CD4-positive, alpha-beta T cell treated with Interleukin-17A for 4 hours (primary cell): ENCODE results near the gene KRTAP10-12.

Experiments used
- DNase-seq: peaks from one replicate; pipeline ENCODE4 v3.0.0-alpha.2; 2020; ENCODE audit warnings: mixed read lengths

The KRTAP10-12 gene

DNA sequence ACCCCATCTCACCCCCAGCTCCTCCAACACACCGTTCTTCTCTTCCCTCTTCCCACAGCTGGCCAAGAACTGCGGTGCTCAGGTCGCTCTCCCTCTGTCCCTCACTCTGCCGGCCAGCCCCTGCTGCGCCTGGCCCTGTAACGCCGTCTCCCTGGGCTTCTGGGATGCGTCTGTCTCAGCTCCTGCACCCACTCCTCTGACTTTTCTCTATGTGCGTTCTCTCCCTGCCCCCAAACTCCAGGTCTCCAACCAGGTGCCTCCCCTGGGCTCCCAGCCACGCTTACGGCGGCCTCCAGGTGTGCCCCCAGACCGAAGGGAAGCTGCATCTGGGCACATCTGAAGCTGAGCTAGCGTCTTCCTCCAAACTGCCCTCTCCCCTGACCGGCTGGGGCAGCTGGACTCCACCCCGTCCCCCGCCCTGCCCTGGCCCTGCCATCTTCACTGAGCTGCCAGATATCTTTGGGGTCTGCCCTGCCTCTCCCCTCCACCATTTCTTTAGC lies 2.6 kb downstream of the KRTAP10-12 start:
- DNase-seq: no peak

DNA sequence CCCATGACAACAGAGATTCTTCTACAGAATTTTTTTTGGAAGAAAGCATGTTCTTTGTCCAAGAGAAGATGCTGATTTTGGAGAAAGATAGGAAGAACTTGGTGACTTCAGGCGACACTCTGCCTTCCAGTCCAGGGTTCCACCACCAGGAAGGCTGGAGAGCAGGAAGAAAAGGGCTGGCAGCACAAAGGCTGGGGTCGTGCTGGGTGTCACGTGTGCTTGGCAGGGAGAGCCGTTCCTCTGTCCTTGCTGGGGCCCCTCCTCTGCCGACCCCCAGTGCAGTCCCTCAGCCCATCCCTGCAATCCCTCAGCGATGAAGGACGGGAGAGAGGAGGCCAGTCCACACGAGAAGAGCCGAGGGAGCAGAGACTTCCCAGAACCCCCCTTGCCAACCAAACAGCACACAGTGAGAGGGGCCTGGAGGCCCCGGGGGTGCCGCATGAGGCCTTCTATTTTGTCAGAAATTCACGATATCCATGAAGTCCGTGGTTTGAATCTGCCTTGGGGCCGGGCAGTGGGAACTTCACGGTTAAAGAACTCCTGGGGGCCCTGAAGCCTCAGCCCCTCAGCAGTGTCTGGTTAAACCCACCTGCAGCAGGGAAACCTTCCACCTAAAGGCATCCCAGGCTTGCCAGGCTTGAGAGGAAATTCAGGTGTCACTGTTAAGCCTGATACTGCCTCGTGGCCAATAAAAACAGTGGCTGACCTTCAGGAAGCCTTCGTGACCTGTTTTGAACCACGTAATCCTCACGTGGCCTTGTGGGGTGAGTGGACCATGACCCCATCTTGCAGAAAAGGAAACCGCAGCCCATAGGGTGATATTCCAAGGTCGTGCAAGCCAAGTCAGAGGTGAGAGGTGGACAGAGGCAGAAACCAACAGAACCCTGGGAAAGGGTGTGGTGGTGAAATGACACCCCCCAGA lies 3.4 kb downstream of the KRTAP10-12 start:
- DNase-seq: no peak

DNA sequence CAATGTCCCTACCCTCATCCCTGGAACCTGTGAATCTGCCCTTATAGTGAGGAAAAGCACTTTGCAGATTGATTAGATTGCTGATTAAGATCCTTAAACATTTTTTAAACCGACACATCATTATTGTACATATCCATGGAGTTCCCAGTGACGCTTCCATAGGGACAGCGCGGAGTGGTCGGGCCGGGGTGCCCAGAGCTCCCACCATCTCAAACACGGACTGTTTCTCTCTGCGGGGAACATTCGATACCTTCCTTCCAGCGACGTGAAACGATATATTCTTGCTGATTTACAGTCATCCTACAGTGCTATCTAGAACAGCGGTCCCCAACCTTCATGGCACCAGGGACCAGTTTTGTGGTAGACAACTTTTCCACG lies 4.0 kb downstream of the KRTAP10-12 start:
- no peak for DNase-seq

DNA sequence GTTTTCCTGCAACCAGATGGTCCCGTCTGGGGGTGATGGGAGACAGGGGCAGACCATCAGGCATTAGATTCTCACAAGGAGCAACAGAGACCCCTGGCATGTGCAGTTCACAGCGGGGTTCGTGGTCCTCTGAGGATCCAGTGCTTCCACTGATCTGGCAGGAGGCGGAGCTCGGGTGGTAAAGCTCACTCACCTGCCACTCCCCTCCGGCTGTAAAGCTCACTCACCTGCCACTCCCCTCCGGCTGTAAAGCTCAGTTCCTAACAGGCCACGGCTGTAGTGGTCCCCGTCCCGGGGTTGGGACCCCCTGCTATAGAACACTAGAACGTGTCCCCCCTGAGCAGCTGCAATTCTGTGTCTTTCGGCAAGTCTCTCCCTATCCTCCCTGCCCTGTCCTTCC lies 4.6 kb downstream of the KRTAP10-12 start:
- DNase-seq: no peak

DNA sequence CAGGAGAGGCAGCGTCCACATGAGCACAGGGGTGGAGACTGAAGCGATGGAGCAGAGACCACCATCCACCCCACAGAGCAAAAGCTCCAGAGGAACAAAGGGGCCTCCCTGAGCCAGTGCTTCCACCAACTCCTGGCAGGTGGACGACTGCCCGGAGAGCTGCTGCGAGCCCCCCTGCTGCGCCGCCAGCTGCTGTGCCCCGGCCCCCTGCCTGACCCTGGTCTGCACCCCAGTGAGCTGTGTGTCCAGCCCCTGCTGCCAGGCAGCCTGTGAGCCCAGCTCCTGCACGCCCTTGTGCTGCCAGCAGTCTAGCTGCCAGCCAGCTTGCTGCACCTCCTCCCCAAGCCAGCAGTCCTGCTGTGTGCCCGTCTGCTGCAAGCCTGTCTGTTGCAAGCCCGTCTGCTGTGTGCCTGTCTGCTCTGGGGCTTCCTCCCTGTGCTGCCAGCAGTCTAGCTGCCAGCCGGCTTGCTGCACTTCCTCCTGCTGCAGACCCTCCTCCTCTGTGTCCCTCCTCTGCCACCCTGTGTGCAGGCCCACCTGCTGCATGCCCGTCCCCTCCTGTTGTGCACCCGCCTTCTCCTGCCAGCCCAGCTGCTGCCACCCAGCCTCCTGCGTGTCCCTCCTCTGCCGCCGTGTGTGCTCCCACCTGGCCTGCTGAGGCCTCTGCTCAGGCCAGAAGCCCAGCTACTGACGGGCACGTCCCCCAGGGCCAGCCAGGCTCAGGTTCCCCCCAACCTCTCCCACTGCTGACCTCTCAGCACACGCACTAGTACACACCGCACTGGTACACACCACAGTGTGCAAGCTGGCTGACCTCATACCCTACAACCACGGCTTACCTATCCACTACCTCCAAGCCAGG lies 5.4 kb downstream of the KRTAP10-12 start:
- no peak for DNase-seq

DNA sequence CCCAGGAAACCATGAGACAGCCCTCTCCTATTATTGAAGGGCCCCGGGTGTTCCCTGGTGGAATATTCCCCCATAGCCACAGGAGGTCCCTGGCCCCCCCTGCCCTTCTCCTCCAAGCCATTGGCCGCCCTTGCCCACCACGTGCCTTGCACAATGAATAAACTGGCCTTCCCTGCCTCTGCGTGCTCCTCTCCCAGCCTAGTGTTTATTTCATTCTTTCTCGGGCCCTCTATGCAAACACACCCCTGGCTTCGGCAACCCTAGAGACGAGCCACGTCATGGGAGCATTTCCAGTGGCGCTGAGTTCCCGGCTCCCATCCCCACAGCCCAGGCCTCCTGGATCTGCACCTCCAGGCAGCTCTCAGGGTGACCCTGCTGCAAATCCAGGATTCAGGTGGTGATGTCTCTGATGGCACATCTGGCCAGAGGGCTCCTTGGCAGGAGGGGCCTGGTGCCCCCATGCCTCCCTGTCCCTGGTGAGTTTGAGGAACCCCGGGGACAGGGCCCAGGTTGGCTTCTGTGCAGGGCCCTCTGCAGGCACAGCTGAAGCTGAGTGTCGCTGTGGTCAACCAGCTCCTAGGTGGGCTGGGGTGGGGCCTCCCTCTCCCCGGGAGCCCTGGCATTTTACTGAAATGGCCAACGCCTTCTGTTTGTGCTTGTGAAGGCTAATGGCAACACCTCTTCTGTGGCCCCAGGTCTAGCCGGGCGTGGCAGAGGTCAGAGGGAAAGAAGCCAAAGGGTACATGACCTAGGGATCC lies 6.2 kb downstream of the KRTAP10-12 start:
- no peak for DNase-seq

DNA sequence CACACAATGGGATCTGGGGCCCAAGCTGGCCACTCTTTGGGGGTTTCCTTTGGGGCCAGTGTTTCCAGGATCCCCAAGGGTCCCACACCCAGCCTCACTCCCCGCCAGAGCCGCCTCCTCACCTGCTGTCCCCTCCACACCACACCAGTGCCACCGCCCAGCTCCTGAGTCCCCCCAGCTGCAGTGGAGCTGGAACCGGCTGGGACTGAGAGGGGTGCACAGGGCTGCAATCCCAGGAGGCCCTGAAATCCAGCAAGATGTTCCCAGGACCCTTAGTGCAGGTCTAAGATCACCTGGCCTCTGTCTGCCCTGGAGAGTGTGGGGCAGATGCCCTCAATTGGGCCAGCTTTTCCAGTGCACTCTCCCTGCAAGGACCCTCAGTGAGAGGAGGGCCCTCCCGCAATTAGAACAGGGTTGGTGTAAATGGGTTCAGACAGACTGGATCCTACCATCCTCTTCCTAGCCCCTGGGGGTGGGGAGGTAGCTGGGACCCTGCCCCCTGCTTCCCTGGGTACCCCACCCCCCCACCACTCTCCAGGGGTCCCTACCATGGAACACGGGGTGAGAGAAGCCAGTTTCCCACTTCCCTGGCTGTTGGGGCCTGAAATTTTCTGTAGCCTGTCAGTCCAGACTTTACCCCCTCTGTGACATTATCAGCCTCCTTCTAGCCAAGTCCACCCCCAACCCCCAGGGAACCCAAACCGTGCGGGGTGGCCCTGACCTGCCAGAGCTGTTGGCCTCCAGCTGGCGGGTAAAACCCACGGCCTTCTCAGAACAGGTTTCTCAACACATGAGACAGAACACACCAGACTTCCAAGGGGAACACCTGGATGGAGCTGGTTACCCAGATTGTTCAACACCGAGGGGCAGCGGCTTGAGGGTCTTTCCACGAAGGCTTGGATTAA lies 7.0 kb downstream of the KRTAP10-12 start:
- DNase-seq: no peak

DNA sequence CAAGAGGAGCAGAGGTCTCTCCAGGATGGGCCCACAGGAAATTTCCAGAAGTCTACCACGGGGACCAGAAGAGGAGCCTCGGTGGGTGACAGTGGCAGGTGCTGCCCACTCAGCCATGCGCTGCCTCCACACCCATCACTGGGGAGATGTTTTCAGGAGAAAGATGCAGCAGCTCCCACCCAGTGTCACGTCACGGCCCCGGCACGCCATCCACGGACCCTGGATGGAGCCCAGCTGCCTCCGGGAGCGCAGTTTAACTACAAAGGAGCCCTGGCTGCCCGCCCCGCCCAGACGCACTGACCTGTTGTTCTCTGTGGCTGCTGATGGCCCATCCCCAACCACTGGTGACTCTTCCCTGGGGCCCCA lies 7.6 kb downstream of the KRTAP10-12 start:
- DNase-seq: no peak

DNA sequence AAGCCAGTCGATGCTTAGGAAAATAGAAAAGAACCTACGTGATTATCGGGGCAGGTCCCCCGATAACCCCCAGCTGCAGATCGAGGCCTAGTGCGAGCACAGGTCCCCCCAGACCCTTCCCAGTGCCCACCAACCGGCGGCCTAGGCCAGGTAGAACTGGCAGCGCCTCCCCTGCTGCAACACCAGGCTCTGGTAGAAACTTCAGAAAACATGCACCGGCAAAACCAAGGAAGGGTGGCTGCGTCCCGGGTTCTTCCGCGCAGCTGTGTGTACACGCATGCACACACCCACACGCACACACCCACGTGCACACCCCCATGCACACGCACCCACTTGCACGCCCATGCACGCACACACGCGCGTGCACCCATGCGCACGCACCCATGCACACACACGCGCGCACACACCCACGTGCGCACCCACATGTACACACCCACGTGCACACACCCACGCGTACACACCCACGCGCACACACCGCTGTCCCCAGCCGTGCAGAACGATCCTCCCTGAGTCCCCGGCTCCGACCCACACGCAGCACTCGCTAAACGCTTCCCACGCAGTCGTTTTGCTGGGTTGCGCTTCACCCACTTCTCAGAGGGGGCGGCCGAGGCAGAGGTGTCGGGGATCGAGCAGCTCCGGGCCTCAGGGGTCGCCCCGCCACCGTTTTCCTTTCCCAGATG lies 9.2 kb downstream of the KRTAP10-12 start:
- no peak for DNase-seq

DNA sequence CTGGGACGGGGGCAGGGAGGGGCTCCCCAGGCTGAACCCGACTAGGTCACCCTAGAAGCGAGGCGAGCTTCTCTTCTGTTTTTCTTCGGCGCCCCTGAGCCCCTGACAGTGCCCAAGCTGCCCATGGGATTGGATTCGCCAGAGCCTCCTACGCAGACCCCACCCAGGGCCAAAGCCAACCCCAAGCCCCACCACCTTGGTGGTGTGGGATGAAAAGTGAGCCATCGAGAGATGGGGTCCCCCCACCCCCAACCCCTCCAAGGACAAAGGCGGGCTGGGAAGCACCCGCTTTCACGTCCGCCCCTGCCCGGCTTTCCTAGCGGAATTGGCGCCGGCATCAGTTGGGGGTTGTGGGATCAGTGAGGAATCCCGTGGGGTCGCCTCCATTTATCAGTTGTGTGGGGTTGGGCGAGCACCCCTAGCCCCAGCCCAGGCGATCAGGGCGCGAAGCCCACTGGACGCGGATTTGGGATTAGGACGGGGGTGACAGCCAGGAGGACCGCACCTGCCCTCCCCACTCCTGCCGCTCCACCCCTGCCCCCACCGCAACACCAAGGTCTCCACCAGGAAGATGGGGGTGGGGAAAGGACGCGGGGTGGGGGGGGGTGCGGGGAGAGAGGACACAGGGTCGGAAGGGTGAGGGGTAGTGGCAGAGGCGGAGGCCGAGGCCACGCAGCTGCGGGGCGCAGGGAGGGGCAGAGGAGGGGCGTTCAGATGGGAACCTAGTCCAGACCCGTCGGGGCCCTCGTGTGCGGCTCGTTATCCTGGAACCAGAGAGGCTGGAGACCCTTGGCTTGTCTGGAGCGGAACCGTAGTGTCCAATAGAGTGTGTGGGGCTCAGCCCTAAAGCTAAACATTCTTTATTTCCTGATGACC lies 10.0 kb downstream of the KRTAP10-12 start:
- no peak for DNase-seq

DNA sequence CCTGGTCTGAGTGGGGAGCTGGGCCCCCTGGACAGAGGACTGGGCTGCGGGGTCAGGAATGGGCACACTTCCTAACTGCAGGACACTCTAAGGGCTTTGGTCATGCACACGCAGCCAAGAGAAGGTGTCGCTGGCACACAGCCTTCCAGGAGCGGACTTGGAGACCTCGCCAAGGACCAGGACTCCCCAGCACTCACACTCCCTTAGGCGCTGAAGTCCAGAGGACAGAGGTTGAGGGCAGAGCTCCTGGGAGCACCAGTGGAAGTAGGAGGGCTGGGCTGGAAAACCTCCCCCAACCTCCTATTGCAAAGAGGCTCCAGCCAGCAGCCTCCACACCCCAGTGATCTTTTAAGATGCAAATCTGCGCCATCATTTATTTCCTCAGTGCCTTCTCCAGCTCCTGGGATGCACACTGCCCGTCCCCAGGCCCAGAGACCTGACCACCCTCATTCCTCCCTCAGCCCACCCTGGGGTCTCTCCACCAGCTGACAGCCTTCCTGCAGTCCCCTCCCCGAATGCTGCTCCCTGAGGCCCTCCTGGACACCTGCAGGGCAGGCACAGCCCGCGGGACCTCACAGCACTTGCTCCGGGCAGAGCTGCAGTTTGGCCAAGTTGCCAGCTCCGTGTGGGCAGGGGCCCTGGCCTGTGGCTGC lies 11.4 kb downstream of the KRTAP10-12 start:
- DNase-seq: no peak

DNA sequence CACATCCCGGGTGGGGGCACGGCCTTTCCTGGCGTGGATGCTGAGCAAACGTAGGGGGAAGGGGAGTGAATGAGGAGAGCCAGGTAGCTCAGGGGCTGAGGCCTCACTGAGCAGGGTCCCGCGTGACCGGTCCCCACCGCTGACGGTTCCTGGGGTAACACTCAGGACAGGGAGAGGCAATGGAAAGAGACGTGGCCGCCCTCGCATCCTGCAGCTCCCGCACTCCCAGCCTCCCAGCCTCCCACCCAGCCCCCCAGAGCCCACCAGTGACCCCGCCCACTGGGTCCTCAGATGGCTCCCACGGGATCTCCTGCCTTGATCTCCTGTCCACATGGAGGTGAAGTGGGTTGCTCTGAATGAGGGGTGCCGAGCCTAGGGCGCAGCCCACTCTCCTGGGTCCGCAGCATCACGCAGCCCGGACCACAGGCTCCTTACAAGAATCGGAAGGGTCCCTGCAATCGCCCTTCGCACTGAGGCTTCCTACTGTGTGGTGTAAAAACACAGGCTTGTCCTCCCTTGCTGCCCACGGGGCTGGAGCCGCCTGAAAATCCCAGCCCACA lies 12.0 kb downstream of the KRTAP10-12 start:
- no peak for DNase-seq

DNA sequence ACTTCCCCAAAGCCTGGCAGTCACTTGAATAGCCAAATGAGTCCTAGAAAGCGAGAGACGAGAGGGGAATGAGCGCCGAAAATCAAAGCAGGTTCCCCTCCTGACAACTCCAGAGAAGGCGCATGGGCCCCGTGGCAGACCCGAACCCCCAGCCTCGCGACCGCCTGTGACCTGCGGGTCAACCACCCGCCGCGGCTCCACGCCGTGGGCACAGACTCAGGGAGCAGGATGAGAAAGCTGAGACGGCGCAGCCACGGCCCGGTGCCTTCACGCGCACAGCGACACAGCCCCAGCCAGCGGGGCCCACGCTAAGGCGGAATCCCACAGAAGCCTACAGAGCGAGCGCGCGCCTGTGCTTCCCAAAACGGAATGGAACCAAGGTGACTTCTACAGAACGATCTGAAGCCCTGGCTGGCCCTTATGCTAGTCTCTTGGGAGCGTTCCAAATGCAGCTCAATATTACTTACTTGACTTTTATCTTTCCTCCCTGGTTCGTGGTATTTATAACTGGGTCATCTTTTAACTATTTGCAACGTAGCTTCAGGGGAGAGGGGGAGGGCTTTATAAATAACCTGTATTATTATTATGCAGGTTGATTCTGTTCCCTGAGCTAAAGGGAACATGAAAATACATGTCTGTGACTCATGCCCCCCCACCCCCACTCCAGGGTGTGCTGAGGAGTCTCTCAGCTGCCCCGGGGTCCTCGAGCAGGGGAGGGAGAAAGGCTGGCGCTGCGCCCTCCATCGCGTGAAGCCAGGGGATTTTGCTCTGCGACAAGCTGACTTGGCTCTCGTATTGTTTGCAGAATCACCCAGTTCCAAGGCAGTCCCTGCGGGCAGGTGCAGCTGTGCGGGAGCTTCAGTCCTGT lies 12.7 kb downstream of the KRTAP10-12 start:
- DNase-seq: peak; percentile 49

DNA sequence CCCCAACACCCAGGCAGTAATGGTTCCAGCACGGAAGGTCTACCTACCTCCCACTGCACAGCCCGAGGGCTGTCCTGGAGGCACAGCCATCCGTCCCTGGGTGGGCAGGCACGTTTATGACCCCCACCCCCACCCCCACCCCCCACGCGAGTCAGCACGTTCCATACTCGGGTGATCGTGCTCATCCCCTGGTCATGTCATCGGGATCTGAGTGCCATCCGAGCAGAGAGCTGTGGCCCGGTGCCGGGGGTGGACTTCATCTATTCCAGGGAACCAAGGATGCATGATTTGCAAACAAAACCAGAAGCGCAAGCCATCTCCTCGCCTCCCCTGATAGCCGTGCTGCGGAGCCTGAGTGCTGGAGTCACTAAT lies 13.3 kb downstream of the KRTAP10-12 start:
- DNase-seq: no peak

DNA sequence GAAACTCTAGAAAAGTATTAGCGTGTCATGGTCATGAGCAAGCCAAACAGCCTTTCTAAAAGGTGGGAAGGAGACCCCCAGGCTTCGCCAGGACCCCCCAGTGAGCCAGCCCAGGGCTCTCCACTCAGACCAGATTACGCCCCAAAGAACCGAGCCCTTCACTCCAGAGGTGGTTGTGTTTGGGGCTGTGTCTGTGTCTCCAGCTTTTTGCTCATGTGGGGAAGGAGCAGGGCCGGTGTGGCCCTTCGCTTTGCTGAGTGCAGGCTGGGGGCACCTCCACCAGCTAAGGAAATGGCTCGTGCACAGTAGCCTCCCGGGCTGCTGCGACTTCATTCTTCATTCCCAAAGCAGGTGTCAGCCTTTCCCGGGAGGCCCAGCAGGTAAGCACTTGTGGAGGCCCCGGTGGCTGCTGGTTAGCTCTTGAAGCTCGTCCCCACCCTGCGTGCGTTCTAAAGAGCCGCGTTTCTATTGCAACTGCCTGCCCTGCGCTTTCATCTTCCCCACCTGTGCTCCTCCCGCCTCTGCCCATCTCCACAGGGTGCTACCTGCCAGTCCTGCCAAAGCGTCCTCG lies 13.9 kb downstream of the KRTAP10-12 start:
- DNase-seq: no peak

DNA sequence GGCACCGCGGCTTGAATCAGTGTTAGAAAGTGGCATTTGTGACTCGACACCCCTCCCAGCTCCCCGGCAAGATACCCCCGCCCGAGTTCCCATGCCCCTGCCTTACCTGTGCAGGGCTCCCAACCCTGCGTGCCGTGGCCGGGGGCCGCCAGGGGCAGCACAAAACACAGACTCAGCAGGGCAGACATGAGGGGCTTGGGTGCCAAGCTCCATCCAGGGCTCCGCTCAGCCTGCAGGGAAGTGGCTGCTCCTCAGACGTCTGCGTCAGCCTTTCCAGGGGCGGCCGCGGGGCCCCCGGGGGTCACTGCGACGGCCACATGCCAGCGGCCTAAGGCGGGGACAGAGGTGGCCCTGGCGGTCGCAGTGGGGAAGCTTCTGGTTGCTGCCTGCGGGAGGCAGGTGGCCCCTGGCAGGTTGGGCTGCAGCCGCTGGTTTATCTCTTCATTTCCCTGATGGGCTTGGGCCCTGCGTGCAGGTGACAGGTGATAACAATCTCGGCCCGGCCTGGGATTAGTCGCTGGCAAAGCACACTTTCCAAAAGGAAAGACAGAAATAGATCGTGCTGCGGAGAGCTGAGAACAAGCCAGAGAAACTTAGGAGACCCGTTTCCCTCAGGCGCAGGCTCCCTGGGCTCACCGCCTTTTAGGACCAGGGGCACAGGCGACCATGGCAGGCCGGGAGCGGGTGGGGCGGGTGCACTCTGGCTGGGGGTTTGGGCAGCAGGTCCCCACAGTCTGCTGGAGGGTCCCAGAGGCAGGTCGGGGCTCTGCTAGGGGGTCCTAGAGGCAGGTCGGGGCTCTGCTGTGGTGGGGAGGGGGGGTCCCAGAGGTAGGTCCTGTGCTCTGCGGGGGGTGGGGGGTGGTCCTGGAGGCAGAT lies 14.6 kb downstream of the KRTAP10-12 start, which contains the start of gene TSPEAR:
Gene TSPEAR (minus strand): TSS at position 246 of the 876 bp plus-strand sequence. CDS start 58 bp downstream, at position 188.
- no peak for DNase-seq
